NCI-H2081 treated with DMSO at 0.1 percent for 48 hours (cell line): ENCODE results near the gene RENBP.

Source experiments
- DNase-seq: peaks from one replicate; lab custom pipeline; 2025; lab: John Stamatoyannopoulos, UW

Gene RENBP

GRCh38 chrX:153933748-153934147, 10.7 kb downstream of the RENBP start:
- DNase-seq = no peak

- DNase-seq = no peak
Observed at GRCh38 chrX:153932220-153932915, 12.1 kb downstream of the RENBP start.

GRCh38 chrX:153931748-153932147, 12.7 kb downstream of the RENBP start:
- DNase-seq = no peak

- no peak for DNase-seq
Observed at GRCh38 chrX:153931151-153931550, 13.3 kb downstream of the RENBP start.

- DNase-seq = no peak
Observed at GRCh38 chrX:153930011-153930910, 14.2 kb downstream of the RENBP start.

- no peak for DNase-seq
Observed at GRCh38 chrX:153929576-153929975, 14.9 kb downstream of the RENBP start.

GRCh38 chrX:153928846-153929245, 15.6 kb downstream of the RENBP start:
- DNase-seq = no peak

- peak; percentile 87 for DNase-seq
Observed at GRCh38 chrX:153927922-153928760, 16.3 kb downstream of the RENBP start.

- no peak for DNase-seq
Observed at GRCh38 chrX:153927672-153927921, 16.8 kb downstream of the RENBP start.

GRCh38 chrX:153926858-153927671, 17.4 kb downstream of the RENBP start:
- no peak for DNase-seq

- no peak for DNase-seq
Observed at GRCh38 chrX:153926552-153926857, 17.9 kb downstream of the RENBP start.

GRCh38 chrX:153925739-153926551, 18.5 kb downstream of the RENBP start, which contains the start of gene ARHGAP4:
ARHGAP4 (minus strand) TSS chrX:153926264; CDS start chrX:153926202, 62 bp downstream.
- DNase-seq = no peak

GRCh38 chrX:153925387-153925738, 19.1 kb downstream of the RENBP start:
- no peak for DNase-seq

- no peak for DNase-seq
Observed at GRCh38 chrX:153924149-153924861, 20.1 kb downstream of the RENBP start.

- no peak for DNase-seq
Observed at GRCh38 chrX:153922932-153923857, 21.2 kb downstream of the RENBP start.

- no peak for DNase-seq
Observed at GRCh38 chrX:153921511-153922446, 22.7 kb downstream of the RENBP start.

- no peak for DNase-seq
Observed at GRCh38 chrX:153921070-153921469, 23.4 kb downstream of the RENBP start.

- DNase-seq = no peak
Observed at GRCh38 chrX:153920546-153920945, 23.9 kb downstream of the RENBP start.
